Nephron (organoid): ENCODE data around the gene WDR90.

Experiments used
- H3K27ac Mint-ChIP-seq, 3 experiments: 2 replicates each; pipeline ENCODE4 v1.8.0; 2020; ENCODE audit warnings: mixed read lengths in 3 of 3, mild to moderate bottlenecking in 2 of 3, moderate library complexity in 1 of 3
- H3K27me3 Mint-ChIP-seq: 2 replicates; pipeline ENCODE4 v1.8.0; 2021; ENCODE audit warnings: low read depth, mild to moderate bottlenecking, moderate library complexity, mixed read lengths
- H3K36me3 Mint-ChIP-seq: 2 replicates; pipeline ENCODE4 v1.8.0; 2020; ENCODE audit warnings: low read depth, mixed read lengths
- H3K4me1 Mint-ChIP-seq: 2 replicates; pipeline ENCODE4 v1.8.0; 2020; ENCODE audit warnings: mixed read lengths
- H3K4me3 Mint-ChIP-seq, 3 experiments: 2 replicates each; pipeline ENCODE4 v1.8.0; 2020; ENCODE audit warnings: mild to moderate bottlenecking in 3 of 3, mixed read lengths in 3 of 3, moderate library complexity in 2 of 3
- H3K9me3 Mint-ChIP-seq: 2 replicates; pipeline ENCODE4 v1.8.0; 2020; ENCODE audit warnings: mixed read lengths
- TF ChIP-seq, protein P1 (sequence below), 3 experiments: fragments of 200-600 bp; sonication (generic); IDR thresholded peaks; one replicate each; pipeline ENCODE4 v1.5.0; 2021; ENCODE audit warnings: antibody characterized with exemption in 3 of 3; ENCODE audit not compliant: unreplicated experiment in 3 of 3

Gene WDR90

DNA sequence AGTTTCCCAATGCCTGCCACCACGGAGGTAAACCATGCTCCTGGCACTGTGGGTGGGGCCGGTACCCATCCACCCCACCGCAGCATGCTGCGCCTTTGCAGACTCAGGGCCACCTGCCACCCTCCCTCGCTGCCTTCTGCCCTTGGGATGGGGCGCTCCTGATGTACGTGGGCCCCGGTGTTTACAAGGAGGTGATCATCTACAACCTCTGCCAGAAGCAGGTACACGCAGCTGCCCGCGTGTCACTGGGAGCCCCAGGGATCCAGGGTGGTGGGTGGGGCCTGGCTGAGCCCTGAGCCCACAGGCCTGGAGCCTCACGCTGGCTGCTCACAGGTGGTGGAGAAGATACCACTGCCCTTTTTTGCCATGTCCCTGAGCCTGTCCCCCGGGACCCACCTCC lies 17.4 kb downstream of the WDR90 start:
- Mint-ChIP-seq H3K27me3 (no peaks in the 10 kb centered on the region), H3K36me3 (peaks cover 3% of the 10 kb centered on the region), H3K4me3 (peak overlapping the region in 1 of 3 experiments; percentile 50), H3K4me1 (no peaks in the 10 kb centered on the region), H3K27ac (no peak overlapping the region), H3K9me3 (no peaks in the 10 kb centered on the region)
- TF ChIP-seq, protein P1, sequence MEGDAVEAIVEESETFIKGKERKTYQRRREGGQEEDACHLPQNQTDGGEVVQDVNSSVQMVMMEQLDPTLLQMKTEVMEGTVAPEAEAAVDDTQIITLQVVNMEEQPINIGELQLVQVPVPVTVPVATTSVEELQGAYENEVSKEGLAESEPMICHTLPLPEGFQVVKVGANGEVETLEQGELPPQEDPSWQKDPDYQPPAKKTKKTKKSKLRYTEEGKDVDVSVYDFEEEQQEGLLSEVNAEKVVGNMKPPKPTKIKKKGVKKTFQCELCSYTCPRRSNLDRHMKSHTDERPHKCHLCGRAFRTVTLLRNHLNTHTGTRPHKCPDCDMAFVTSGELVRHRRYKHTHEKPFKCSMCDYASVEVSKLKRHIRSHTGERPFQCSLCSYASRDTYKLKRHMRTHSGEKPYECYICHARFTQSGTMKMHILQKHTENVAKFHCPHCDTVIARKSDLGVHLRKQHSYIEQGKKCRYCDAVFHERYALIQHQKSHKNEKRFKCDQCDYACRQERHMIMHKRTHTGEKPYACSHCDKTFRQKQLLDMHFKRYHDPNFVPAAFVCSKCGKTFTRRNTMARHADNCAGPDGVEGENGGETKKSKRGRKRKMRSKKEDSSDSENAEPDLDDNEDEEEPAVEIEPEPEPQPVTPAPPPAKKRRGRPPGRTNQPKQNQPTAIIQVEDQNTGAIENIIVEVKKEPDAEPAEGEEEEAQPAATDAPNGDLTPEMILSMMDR (IDR thresholded peaks at IDR 0.05; ENCODE audit: unreplicated experiment in 3 of 3) = no peak

DNA sequence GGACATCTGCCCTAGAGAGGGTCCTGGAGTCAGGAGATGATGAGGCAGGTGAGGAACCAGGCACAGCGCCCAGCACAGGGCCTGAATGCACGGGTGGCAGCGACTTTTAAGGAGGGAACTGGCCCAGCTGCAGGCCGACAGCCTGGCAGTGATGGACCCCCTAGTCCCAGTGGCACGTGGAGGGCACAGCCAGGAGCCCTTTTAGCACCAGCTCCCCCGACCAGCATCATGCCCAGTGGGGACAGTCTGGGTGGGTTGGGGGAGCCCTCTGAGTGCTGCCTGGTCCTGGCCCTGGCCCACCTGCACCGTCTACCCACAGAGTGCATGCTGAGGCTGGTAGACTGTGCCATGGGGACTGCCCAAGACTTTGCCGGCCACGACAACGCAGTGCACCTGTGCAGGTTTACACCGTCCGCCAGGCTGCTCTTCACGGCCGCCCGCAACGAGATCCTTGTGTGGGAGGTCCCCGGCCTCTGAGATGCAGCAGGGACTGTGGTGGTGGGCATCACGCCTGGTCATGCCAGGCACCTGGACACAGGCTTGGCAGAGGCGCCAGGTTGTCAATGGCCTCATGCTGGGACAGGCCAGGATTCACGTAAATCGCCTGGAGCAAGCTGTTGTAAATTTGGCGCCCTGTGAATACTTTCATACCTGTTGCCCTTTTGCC lies 18.1 kb downstream of the WDR90 start:
- no peaks in the 10 kb centered on the region for H3K27me3 Mint-ChIP-seq
- H3K27ac Mint-ChIP-seq = peak overlapping the region; percentile 50 to 83 (median 77)
- no peaks in the 10 kb centered on the region for H3K4me1 Mint-ChIP-seq
- H3K36me3 Mint-ChIP-seq = peaks cover 3% of the 10 kb centered on the region
- peak overlapping the region; percentile 69 to 76 (median 74) for H3K4me3 Mint-ChIP-seq
- H3K9me3 Mint-ChIP-seq = no peaks in the 10 kb centered on the region
- TF ChIP-seq, protein P1 (IDR thresholded peaks at IDR 0.05; ENCODE audit: unreplicated experiment in 3 of 3) = no peak

DNA sequence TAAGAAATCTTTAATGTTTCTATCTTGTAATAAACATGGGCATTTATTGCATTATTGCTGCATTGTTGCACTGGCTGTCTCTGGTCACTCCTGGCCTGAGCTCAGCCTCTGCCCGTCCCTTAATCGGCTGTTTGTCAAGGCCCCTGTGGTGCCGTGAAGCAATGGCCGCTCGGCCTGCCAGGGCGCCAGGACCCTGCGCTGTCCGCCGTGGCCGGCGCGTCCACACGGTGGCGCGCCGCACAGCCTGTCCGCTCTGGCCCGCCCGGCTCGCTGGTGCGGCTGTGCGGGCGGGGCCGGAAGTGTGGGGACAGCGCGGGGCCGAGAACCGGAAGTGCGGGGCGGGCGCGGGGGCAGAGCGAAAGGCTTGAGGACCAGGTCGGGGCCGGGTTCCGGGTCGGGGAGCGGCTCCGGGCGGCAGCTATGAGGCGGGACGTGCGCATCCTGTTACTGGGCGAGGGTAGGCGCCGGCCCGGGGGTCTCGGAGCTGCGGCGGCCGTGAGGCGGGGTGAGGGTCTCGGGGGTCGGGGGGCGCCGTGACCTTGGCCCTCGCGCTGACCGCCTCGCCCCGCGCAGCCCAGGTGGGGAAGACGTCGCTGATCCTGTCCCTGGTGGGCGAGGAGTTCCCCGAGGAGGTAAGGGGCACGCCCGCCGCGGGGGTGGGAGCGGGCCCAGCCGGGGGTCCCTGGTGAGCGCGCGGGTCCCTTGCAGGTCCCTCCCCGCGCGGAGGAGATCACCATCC lies 18.8 kb downstream of the WDR90 start, which contains the start of gene RHOT2:
TSS of gene RHOT2 (plus strand) at position 353 of the 739 bp plus-strand sequence. CDS start at position 421, 68 bp downstream.
- Mint-ChIP-seq H3K27ac (peak within 1 kb of the TSS; percentile 50 to 83 (median 77)), H3K27me3 (no peaks in the 10 kb centered on the region), H3K4me1 (no peaks in the 10 kb centered on the region), H3K4me3 (peak within 1 kb of the TSS; percentile 82 to 85 (median 83)), H3K9me3 (no peaks in the 10 kb centered on the region), H3K36me3 (peaks cover 3% of the 10 kb centered on the region)
- TF ChIP-seq, protein P1 (IDR thresholded peaks at IDR 0.05; ENCODE audit: unreplicated experiment in 3 of 3) = peak; percentile 84 to 92 (median 92)

DNA sequence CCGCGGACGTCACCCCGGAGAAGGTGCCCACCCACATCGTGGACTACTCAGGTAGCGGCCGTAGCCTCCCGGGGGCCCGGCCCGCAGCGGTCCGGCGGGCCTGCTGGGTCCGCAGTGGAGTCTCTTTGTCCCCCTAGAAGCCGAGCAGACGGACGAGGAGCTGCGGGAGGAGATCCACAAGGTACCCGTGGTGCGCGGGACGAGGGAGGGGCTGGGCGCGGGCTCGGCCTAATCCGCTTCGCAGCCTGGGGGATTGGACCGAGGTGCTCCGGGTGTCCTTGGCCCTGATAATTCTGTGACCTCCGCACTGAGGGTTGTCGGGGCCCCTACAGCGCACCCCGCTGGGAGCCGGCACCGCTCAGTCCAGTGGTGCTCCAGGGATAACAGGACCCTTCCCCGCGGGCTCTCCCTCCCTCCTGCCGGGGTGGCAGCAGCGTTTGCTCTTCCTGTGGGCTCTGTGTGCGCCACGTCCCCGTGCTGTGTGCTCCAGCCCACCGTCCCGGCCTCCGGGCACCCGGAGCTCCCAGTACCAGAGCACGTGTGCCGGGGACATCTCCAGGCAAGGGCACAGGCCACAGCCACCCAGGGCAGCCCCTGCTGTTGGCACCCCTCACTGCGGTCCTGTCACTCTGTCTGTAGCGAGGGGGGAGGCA lies 19.5 kb downstream of the WDR90 start:
- Mint-ChIP-seq H3K4me3 (peak overlapping the region; percentile 82 to 85 (median 83)), H3K9me3 (no peaks in the 10 kb centered on the region), H3K27ac (no peak overlapping the region), H3K4me1 (no peaks in the 10 kb centered on the region), H3K36me3 (peaks cover 3% of the 10 kb centered on the region), H3K27me3 (no peaks in the 10 kb centered on the region)
- TF ChIP-seq, protein P1 (IDR thresholded peaks at IDR 0.05; ENCODE audit: unreplicated experiment in 3 of 3) = no peak

DNA sequence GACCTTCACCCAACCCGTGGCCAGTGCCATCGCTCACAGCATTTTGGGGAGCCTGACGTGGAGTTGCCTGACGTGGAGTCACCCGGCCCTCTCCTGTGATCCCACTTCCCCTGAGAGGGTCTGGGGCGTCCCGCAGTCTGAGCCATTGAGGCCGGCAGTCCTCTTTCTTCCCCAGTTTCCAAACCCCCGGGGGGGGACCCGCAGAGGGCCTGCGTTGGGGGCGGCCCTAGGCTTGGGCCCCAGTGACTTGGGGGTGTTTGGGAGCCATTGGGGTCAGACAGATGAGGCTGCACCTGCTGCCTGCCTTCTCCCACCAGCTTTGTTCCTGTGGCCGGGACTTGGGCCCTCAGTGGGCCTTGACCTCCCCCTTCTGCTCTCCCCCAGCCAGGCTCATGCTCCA lies 20.5 kb downstream of the WDR90 start:
- Mint-ChIP-seq H3K27me3 (no peaks in the 10 kb centered on the region), H3K9me3 (no peaks in the 10 kb centered on the region), H3K4me3 (peak overlapping the region; percentile 82 to 85 (median 83)), H3K4me1 (no peaks in the 10 kb centered on the region), H3K36me3 (peaks cover 3% of the 10 kb centered on the region), H3K27ac (no peak overlapping the region)
- TF ChIP-seq, protein P1 (IDR thresholded peaks at IDR 0.05; ENCODE audit: unreplicated experiment in 3 of 3) = no peak
